Lung (tissue), 12 donors: Measurements from ENCODE around the gene MKS1. TPM values are rescaled to one million over a fixed set of nuclear protein-coding genes. Genes with fewer than 3 reads are reported as not detected.

ENCODE experiments used
- ATAC-seq: fragments of 200-7000 bp; cut with Tn5 transposase; one replicate; pipeline ENCODE4 v1.9.1; 2020; ENCODE audit warnings: moderate number of reproducible peaks; ENCODE audit not compliant: insufficient read depth, low FRiP score
- DNase-seq, 3 donors: peaks; one replicate each; pipeline ENCODE4 v3.0.0-alpha.2; 2013 to 2017
- H3K27ac ChIP-seq, 2 donors: one replicate each; pipeline ENCODE4 v1.5.1; 2013; ENCODE audit warnings: mild to moderate bottlenecking in 2 of 2, moderate library complexity in 2 of 2, control low read depth in 1 of 2, inconsistent platforms in 1 of 2, low read depth in 1 of 2, low read length in 1 of 2
- H3K27me3 ChIP-seq, 3 donors: one replicate each; pipeline ENCODE4 v1.5.1; 2013; ENCODE audit warnings: low read length in 2 of 3; ENCODE audit not compliant: control insufficient read depth in 3 of 3, insufficient read depth in 3 of 3
- H3K36me3 ChIP-seq, 4 donors: one replicate each; pipeline ENCODE4 v1.5.1; 2013; ENCODE audit warnings: low read length in 4 of 4, mild to moderate bottlenecking in 1 of 4, moderate library complexity in 1 of 4; ENCODE audit not compliant: control insufficient read depth in 4 of 4, insufficient read depth in 4 of 4
- H3K4me1 ChIP-seq, 5 donors: one replicate each; pipeline ENCODE4 v1.5.1; 2013; ENCODE audit warnings: low read length in 5 of 5, mild to moderate bottlenecking in 2 of 5, moderate library complexity in 1 of 5; ENCODE audit not compliant: control insufficient read depth in 5 of 5, insufficient read depth in 5 of 5
- H3K4me3 ChIP-seq: one replicate; pipeline ENCODE4 v1.5.1; 2013; ENCODE audit warnings: mild to moderate bottlenecking, control low read depth, moderate library complexity
- H3K9ac ChIP-seq, 2 donors: one replicate each; pipeline ENCODE4 v1.5.1; 2013; ENCODE audit warnings: low read length in 2 of 2, control low read depth in 1 of 2; ENCODE audit not compliant: insufficient read depth in 1 of 2
- H3K9me3 ChIP-seq, 4 donors: one replicate each; pipeline ENCODE4 v1.5.1; 2013; ENCODE audit warnings: low read length in 3 of 4, mild to moderate bottlenecking in 1 of 4, moderate library complexity in 1 of 4; ENCODE audit not compliant: control insufficient read depth in 4 of 4, insufficient read depth in 3 of 4
- WGBS, 2 donors: extraction: QIAGEN DNeasy Blood & Tissue Kit; methylation state at CpG; one replicate each; pipeline ENCODE4 v1.1.7; 2013; 5-methylcytosine and 5-hydroxymethylcytosine counted together
- polyA plus RNA-seq, 2 donors: library from polyadenylated mRNA; stranded (reverse); fragments of 200-250 nt; gene quantifications; one replicate each; pipeline ENCODE4 v1.2.1, GENCODE V29; 2013
- total RNA-seq, 2 donors: library from RNA; depleted of rRNA in 1 of 2; stranded (reverse); fragments of >200 nt in 1 of 2; gene quantifications; one replicate each; pipeline ENCODE4 v1.2.1, GENCODE V29; 2014 to 2021
- TF ChIP-seq, protein P1 (sequence below): IDR thresholded peaks from 2 replicates; pipeline ENCODE4 v1.5.1; 2012; ENCODE audit warnings: mild to moderate bottlenecking; ENCODE audit errors: control extremely low read depth, extremely low read depth
- donor health status: control.
- donor health status: control.
- donor health status: Bipolar disorder and iron deficiency.
- donor health status: healthy.
- donor health status: DM: yes; HTN: yes; CAD: no.

MKS1 gene
- total and polyA plus RNA-seq, 4 donors: 8.8 to 25.0 (median 17.5) TPM

DNA sequence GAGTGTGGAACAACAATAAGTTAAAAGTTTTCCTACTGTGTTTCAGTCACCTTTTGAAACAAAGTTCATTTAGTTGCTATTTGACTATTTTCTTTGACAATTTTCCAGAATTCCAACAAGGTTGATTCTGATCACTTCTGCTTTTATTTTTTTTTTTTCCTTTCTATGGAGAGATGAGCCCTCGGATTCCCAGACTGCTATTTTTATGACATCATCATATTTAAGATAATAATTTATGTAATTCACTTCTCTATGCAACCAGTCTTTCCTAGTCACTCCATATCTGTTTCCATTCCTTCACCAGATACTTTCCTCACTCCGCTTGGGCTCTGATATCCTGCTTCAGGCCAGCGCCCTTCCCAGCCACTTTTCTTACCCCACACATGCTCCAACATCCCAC is 44.2 kb downstream of the MKS1 start:
- TF ChIP-seq, protein P1, sequence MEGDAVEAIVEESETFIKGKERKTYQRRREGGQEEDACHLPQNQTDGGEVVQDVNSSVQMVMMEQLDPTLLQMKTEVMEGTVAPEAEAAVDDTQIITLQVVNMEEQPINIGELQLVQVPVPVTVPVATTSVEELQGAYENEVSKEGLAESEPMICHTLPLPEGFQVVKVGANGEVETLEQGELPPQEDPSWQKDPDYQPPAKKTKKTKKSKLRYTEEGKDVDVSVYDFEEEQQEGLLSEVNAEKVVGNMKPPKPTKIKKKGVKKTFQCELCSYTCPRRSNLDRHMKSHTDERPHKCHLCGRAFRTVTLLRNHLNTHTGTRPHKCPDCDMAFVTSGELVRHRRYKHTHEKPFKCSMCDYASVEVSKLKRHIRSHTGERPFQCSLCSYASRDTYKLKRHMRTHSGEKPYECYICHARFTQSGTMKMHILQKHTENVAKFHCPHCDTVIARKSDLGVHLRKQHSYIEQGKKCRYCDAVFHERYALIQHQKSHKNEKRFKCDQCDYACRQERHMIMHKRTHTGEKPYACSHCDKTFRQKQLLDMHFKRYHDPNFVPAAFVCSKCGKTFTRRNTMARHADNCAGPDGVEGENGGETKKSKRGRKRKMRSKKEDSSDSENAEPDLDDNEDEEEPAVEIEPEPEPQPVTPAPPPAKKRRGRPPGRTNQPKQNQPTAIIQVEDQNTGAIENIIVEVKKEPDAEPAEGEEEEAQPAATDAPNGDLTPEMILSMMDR: no peak
- H3K4me1 ChIP-seq: no peaks in the 10 kb centered on the region
- H3K36me3 ChIP-seq: no peaks in the 10 kb centered on the region
- no peaks in the 10 kb centered on the region for H3K9me3 ChIP-seq
- H3K27me3 ChIP-seq: peaks cover 0 to 6% (median 4%) of the 10 kb centered on the region in 3 donors
- WGBS, 2 donors: 60 to 69% methylated on average over 3 of the region's 3 CpGs
- H3K27ac ChIP-seq: no peak overlapping the region
- no peak overlapping the region for H3K9ac ChIP-seq
- no peak for ATAC-seq
- H3K4me3 ChIP-seq: no peak overlapping the region
- DNase-seq: no peak

DNA sequence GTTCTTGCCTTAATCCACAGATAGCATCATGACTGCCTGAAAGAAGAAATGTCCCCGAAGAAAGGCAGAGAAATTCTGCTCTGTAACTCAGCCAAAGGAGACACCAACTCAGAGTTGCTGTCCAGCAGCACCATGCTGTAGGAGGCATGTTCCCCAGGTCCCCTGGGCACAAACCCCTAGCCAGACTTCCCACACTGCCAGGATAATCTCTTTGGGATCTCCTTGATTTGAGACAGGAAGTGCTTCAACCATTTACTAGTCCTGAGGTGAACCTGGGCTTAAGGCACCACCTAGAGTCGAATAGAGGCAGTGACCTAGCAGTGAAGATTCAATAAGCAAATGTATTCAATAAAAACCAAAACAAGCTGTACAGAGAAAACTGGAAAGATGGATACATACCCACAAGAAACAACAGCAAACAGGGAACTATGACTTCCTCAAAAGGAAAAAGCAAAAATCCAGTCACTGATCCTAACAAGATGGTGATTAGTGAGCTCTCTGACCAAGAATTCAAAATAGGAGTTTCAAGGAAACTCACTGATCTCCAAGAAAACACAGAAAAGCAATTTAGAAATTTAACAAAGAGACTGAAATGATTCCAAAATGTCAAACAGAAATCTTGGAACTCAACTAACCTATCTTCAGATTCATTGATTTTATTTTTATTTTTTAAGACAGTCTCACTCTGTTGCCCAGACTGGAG is 46.5 kb downstream of the MKS1 start:
- Histone ChIP-seq H3K27me3 (peaks cover 0 to 9% (median 4%) of the 10 kb centered on the region in 3 donors), H3K4me3 (no peak overlapping the region), H3K36me3 (no peaks in the 10 kb centered on the region), H3K27ac (no peak overlapping the region), H3K9me3 (peaks cover 0 to 1% (median 0%) of the 10 kb centered on the region in 4 donors), H3K9ac (no peak overlapping the region), H3K4me1 (no peaks in the 10 kb centered on the region)
- WGBS, 2 donors: 39 to 45% methylated on average over 2 of the region's 2 CpGs
- DNase-seq (peak in 2 of 3 donors; percentile 7 to 10), ATAC-seq (no peak)
- TF ChIP-seq, protein P1: peak; percentile 15

DNA sequence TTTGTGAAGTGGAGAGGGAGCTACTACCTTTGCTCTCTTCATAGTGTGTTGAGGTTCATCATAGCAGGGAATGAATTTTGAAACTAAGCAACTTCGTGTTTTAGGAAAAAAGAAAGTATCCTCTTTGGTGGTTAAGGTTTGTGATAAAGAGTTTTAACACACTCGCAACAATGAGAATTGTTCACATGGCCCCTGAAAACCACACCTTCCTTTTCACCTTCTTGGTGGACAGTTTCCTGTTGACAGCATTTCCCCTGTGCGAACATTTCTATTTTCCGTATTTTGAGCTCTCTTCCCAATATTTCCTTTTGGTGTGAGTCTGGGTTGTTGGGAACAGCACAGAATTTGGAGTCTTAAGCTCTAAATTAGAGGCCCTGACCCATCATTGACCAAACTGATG is 48.4 kb downstream of the MKS1 start:
- TF ChIP-seq, protein P1: no peak
- Histone ChIP-seq H3K9me3 (peaks cover 0 to 1% (median 0%) of the 10 kb centered on the region in 4 donors), H3K36me3 (no peaks in the 10 kb centered on the region), H3K27ac (no peak overlapping the region), H3K4me1 (no peaks in the 10 kb centered on the region), H3K27me3 (peaks cover 0 to 14% (median 4%) of the 10 kb centered on the region in 3 donors), H3K4me3 (no peak overlapping the region), H3K9ac (no peak overlapping the region)
- ATAC-seq (no peak), DNase-seq (no peak)
- 13 to 47% methylated on average over 4 of the region's 4 CpGs for WGBS, 2 donors

DNA sequence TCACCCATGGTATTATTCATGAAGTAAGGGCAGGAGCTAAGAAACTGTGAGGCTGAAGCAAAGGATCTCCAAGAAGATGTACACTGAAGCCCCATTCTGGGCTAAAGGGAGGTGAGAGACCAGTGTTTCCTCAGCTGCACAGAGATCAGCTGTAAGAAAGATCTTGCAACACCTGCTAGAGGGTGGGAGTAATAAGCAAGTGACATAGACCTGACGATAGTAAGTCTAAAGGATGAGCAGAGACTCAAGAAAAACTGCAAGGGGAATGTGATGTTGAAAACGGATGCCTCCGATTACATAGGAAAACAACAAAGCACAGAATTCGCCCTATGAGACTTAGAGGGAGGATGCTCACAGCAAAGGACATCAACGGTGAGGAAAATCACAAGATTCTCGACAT is 52.4 kb downstream of the MKS1 start, which contains the start of gene OR4D2:
OR4D2 (plus strand) TSS at position 301 of the 400 bp plus-strand sequence. CDS start 2,674 bp downstream, outside the sequence.
- DNase-seq: no peak
- H3K9me3 ChIP-seq: peaks cover 0 to 1% (median 0%) of the 10 kb centered on the region in 4 donors
- no peak within 1 kb of the TSS for H3K9ac ChIP-seq
- H3K27ac ChIP-seq: no peak within 1 kb of the TSS
- TF ChIP-seq, protein P1: no peak
- peaks cover 0 to 24% (median 7%) of the 10 kb centered on the region in 3 donors for H3K27me3 ChIP-seq
- 64 to 68% methylated on average over 6 of the region's 6 CpGs for WGBS, 2 donors
- H3K4me1 ChIP-seq: no peaks in the 10 kb centered on the region
- H3K4me3 ChIP-seq: no peak within 1 kb of the TSS
- no peaks in the 10 kb centered on the region for H3K36me3 ChIP-seq
- ATAC-seq: no peak
